ENCODE data around the gene B3GNT7. TPM values are rescaled to one million over a fixed set of nuclear protein-coding genes. Genes with fewer than 3 reads are reported as not detected.

The B3GNT7 gene
- total and polyA plus RNA-seq, 2 of the 4 experiments (the other 2 are of a cell fraction): under 0.01 to 0.03 TPM

GRCh38 chr2:231380307-231380706 lies 15.2 kb upstream of the B3GNT7 start:
- in situ Hi-C loops (cut with MboI; ENCODE audit: low sequenced_read_pairs): no loop called here
- 80% methylated on average over 1 of the region's 10 CpGs; no CpG with 5 or more reads in 1 of the 2 experiments for WGBS, 2 experiments (ENCODE audit: extremely low coverage in 2 of 2, insufficient read length in 1 of 2)
- no peak overlapping the region for H3K27ac ChIP-seq (ENCODE audit: insufficient read depth, low read length)

More at GRCh38 chr2:231380307-231380706, 15.2 kb upstream of the B3GNT7 start:
- Histone ChIP-seq H3K9ac (ENCODE audit: low read depth, low read length) (no peak overlapping the region), H2AK5ac (ENCODE audit: low read depth, low read length) (no peak overlapping the region), H2AK9ac (replicated peaks; ENCODE audit: low read depth, low read length, poor library complexity) (no peak overlapping the region), H4K91ac (ENCODE audit: insufficient read depth, low read depth, low read length) (no peak overlapping the region), H3K18ac (ENCODE audit: low read depth, low read length) (no peak overlapping the region), H3K4me2 (ENCODE audit: low read depth, low read length) (no peak overlapping the region), H3K79me1 (ENCODE audit: low read depth in 1 of 2, low read length in 2 of 2) (no peaks in the 10 kb centered on the region), H3K4ac (ENCODE audit: low read depth, low read length) (no peak overlapping the region), H4K8ac (ENCODE audit: low read depth in 2 of 2, low read length in 2 of 2) (no peak overlapping the region), H3K4me3 (ENCODE audit: insufficient read depth, low read depth, low read length) (no peak overlapping the region), H3K4me1 (ENCODE audit: control insufficient read depth, insufficient read depth, low read length) (no peaks in the 10 kb centered on the region), H2BK5ac (ENCODE audit: low read depth, low read length, poor library complexity, severe bottlenecking) (no peak overlapping the region), H4K20me1 (ENCODE audit: insufficient read depth, low read length) (no peaks in the 10 kb centered on the region), H2BK15ac (ENCODE audit: low read depth, low read length) (no peak overlapping the region), H3K9me3 (ENCODE audit: control insufficient read depth, insufficient read depth, low read length) (peaks cover 4% of the 10 kb centered on the region), H2BK20ac (ENCODE audit: low read depth, low read length) (no peak overlapping the region), H2BK120ac (ENCODE audit: low read depth, low read length) (no peak overlapping the region), H2AFZ (replicated peaks; ENCODE audit: low read length, poor library complexity) (no peak overlapping the region), H3K56ac (ENCODE audit: extremely low read depth, insufficient read depth, low read length) (no peak overlapping the region), H3K14ac (replicated peaks; ENCODE audit: low read depth, low read length) (no peak overlapping the region), H3K36me3 (ENCODE audit: control insufficient read depth, insufficient read depth, low read length) (no peaks in the 10 kb centered on the region), H3K23ac (ENCODE audit: low read depth, low read length) (no peak overlapping the region), H4K5ac (ENCODE audit: low read depth, low read length) (no peak overlapping the region), H3K27me3 (ENCODE audit: control insufficient read depth, insufficient read depth, low read length) (no peaks in the 10 kb centered on the region), H3K9me1 (ENCODE audit: insufficient read depth, low read length) (no peaks in the 10 kb centered on the region)
- CTCF ChIA-PET: no interaction called here
- DNase-seq: no peak
- dilution Hi-C loops (cut with HindIII; ENCODE audit: low sequenced_read_pairs, unreplicated experiment): no loop called here
- POLR2A ChIA-PET (ENCODE audit: unreplicated experiment): no interaction called here
- TF ChIP-seq CHD1 (IDR thresholded peaks at IDR 0.05; ENCODE audit: low read depth, low read length): no peak
- no peak for TF ChIP-seq MXI1 (IDR thresholded peaks at IDR 0.05; ENCODE audit: borderline replicate concordance, low read depth, low read length)
- no TSS peak for BruUV-seq (replicated peaks)
- intact Hi-C loops (cut with micrococcal nuclease): no loop called here
- no peak for ATAC-seq (ENCODE audit: low read depth)

Measured in IMR-90 (cell line).